Measurements from ENCODE around the gene ETV2. TPM values are rescaled to one million over a fixed set of nuclear protein-coding genes. Genes with fewer than 3 reads are reported as not detected.

Gene ETV2
- polyA plus RNA-seq, 1 donor from 2014 or later, result 0.58 TPM

- TF ChIP-seq CTCF (IDR thresholded peaks at IDR 0.05; ENCODE audit: poor library complexity, severe bottlenecking), result no peak
- TF ChIP-seq EP300 (conservative IDR thresholded peaks at IDR 0.05; ENCODE audit: poor library complexity, severe bottlenecking), result no peak
- no peak for TF ChIP-seq TAF1 (IDR thresholded peaks at IDR 0.05; ENCODE audit: low read depth)
- TF ChIP-seq EZH2 (IDR thresholded peaks at IDR 0.05; ENCODE audit: borderline replicate concordance, insufficient read depth, low read length, poor library complexity, severe bottlenecking), result no peak
- TF ChIP-seq RAD21 (conservative IDR thresholded peaks at IDR 0.05), result no peak
- TF ChIP-seq MXI1 (conservative IDR thresholded peaks at IDR 0.05; ENCODE audit: poor library complexity, severe bottlenecking), result no peak
- TF ChIP-seq POLR2AphosphoS5 (IDR thresholded peaks at IDR 0.05), result no peak
- TF ChIP-seq REST (IDR thresholded peaks at IDR 0.05; ENCODE audit: borderline replicate concordance), result no peak
- TF ChIP-seq SMC3 (conservative IDR thresholded peaks at IDR 0.05; ENCODE audit: poor library complexity), result no peak
Observed at GRCh38 chr19:35661995-35662340, 20.4 kb downstream of the ETV2 start.

GRCh38 chr19:35663981-35664380 is 22.4 kb downstream of the ETV2 start:
- H3K27ac ChIP-seq (ENCODE audit: low read length), result no peak overlapping the region
- TF ChIP-seq CTCF (IDR thresholded peaks at IDR 0.05; ENCODE audit: poor library complexity, severe bottlenecking) (no peak), POLR2AphosphoS5 (IDR thresholded peaks at IDR 0.05) (no peak), EZH2 (IDR thresholded peaks at IDR 0.05; ENCODE audit: borderline replicate concordance, insufficient read depth, low read length, poor library complexity, severe bottlenecking) (no peak), REST (IDR thresholded peaks at IDR 0.05; ENCODE audit: borderline replicate concordance) (no peak), MXI1 (conservative IDR thresholded peaks at IDR 0.05; ENCODE audit: poor library complexity, severe bottlenecking) (no peak), EP300 (conservative IDR thresholded peaks at IDR 0.05; ENCODE audit: poor library complexity, severe bottlenecking) (no peak), SMC3 (conservative IDR thresholded peaks at IDR 0.05; ENCODE audit: poor library complexity) (no peak), TAF1 (IDR thresholded peaks at IDR 0.05; ENCODE audit: low read depth) (no peak), RAD21 (conservative IDR thresholded peaks at IDR 0.05) (no peak)

More at GRCh38 chr19:35661995-35662340, 20.4 kb downstream of the ETV2 start:
- Histone ChIP-seq H3K4me3 (ENCODE audit: low read length) (no peak overlapping the region), H3K9me2 (ENCODE audit: insufficient read depth, low read length) (no peaks in the 10 kb centered on the region), H3K27ac (ENCODE audit: low read length) (no peak overlapping the region), H3K36me3 (ENCODE audit: insufficient read depth, low read length) (no peaks in the 10 kb centered on the region), H4K20me1 (ENCODE audit: insufficient read depth) (no peaks in the 10 kb centered on the region), H3K79me2 (replicated peaks; ENCODE audit: insufficient read depth, low read length) (no peaks in the 10 kb centered on the region), H2AFZ (ENCODE audit: low read depth, low read length) (no peak overlapping the region), H3K27me3 (ENCODE audit: insufficient read depth, low read depth, low read length) (no peaks in the 10 kb centered on the region), H3K4me2 (ENCODE audit: low read length) (no peak overlapping the region), H3K9me3 (ENCODE audit: low read length) (no peaks in the 10 kb centered on the region), H3F3A (ENCODE audit: insufficient read depth, low read length, poor library complexity, severe bottlenecking) (no peaks in the 10 kb centered on the region), H3K9ac (ENCODE audit: low read length) (no peak overlapping the region)

More at GRCh38 chr19:35663981-35664380, 22.4 kb downstream of the ETV2 start:
- Histone ChIP-seq H3K27me3 (ENCODE audit: insufficient read depth, low read depth, low read length) (no peaks in the 10 kb centered on the region), H3K9me2 (ENCODE audit: insufficient read depth, low read length) (no peaks in the 10 kb centered on the region), H3K79me2 (replicated peaks; ENCODE audit: insufficient read depth, low read length) (no peaks in the 10 kb centered on the region), H3K36me3 (ENCODE audit: insufficient read depth, low read length) (no peaks in the 10 kb centered on the region), H4K20me1 (ENCODE audit: insufficient read depth) (no peaks in the 10 kb centered on the region), H3F3A (ENCODE audit: insufficient read depth, low read length, poor library complexity, severe bottlenecking) (no peaks in the 10 kb centered on the region), H3K4me3 (ENCODE audit: low read length) (no peak overlapping the region), H2AFZ (ENCODE audit: low read depth, low read length) (no peak overlapping the region), H3K9ac (ENCODE audit: low read length) (no peak overlapping the region), H3K4me2 (ENCODE audit: low read length) (no peak overlapping the region), H3K9me3 (ENCODE audit: low read length) (no peaks in the 10 kb centered on the region)
